ENCODE data around the gene UBE2L3. TPM values are rescaled to one million over a fixed set of nuclear protein-coding genes. Genes with fewer than 3 reads are reported as not detected.

UBE2L3 gene
- total RNA-seq, 2 experiments from 2014 or later = 18.7 TPM

DNA sequence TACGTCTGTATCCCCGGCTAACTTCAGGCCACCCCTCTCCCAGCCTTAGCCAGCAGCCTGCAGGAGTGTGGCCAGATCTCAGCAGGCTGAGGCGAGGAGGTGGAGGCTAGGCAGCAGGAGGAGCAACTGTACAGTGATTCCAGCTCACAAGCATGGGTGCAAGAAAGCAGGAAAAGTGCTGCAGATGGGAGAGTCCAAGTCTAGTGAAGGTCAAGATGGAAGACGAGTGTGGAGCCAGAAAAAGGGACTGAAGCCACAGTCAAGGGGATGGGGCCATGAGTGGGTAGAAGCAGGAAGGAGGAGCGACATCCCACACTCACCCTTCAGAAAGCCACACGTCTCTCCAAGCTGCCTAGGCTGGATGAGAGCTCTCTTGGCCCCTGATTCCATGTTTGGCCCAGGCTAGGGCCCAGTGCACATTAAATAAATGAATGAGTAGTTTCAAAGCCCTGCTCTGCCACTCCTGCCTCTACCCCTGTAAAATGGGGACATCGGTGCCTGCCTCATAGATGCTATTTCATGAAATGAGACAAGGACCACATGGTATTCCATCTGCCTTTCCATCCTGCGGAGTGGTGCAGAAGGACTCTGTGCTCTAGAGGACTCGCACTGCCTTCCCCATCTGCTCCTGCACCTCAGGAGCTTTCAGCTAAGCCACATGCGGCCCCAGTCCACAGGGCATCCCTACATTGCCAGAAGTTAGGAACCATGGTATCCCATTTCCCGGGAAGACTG is 59.4 kb downstream of the UBE2L3 start:
- Mint-ChIP-seq H3K9me3 (no peaks in the 10 kb centered on the region), H3K27me3 (no peaks in the 10 kb centered on the region), H3K4me1 (ENCODE audit: low read depth) (peaks cover 57% of the 10 kb centered on the region), H3K36me3 (ENCODE audit: low read depth) (peaks cover 45% of the 10 kb centered on the region), H3K4me3 (peak overlapping the region; percentile 68), H3K27ac (peak overlapping the region; percentile 47)
- H3K4me1 ChIP-seq (ENCODE audit: insufficient read depth, low read length) = peaks cover 59% of the 10 kb centered on the region
- ChIA-PET POLR2A (no interaction called here), CTCF (interaction anchor here (1.2 kb wide), 1 partner anchor 20 kb away, joined by 4 read pairs; no protein-coding TSS in a partner anchor)
- H3K9me3 ChIP-seq (ENCODE audit: control insufficient read depth in 1 of 2, insufficient read depth in 1 of 2, low read length in 2 of 2) = no peaks in the 10 kb centered on the region
- DNase-seq (no peak), ATAC-seq (ENCODE audit: poor library complexity) (no peak)
- intact Hi-C loops (cut with DNase I, micrococcal nuclease) = loop anchor here in 1 of 2 experiments (5.0 kb wide), 1 partner anchor 625 kb away; the partner anchor contains the start of gene THAP7
- TF ChIP-seq, protein P1, sequence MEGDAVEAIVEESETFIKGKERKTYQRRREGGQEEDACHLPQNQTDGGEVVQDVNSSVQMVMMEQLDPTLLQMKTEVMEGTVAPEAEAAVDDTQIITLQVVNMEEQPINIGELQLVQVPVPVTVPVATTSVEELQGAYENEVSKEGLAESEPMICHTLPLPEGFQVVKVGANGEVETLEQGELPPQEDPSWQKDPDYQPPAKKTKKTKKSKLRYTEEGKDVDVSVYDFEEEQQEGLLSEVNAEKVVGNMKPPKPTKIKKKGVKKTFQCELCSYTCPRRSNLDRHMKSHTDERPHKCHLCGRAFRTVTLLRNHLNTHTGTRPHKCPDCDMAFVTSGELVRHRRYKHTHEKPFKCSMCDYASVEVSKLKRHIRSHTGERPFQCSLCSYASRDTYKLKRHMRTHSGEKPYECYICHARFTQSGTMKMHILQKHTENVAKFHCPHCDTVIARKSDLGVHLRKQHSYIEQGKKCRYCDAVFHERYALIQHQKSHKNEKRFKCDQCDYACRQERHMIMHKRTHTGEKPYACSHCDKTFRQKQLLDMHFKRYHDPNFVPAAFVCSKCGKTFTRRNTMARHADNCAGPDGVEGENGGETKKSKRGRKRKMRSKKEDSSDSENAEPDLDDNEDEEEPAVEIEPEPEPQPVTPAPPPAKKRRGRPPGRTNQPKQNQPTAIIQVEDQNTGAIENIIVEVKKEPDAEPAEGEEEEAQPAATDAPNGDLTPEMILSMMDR (IDR thresholded peaks at IDR 0.05) = no peak
- no peak overlapping the region for H3K4me3 ChIP-seq (ENCODE audit: low read length)
- no peak overlapping the region for H3K27ac ChIP-seq (ENCODE audit: low read depth in 1 of 2, low read length in 2 of 2)
- H3K27me3 ChIP-seq (ENCODE audit: control insufficient read depth in 1 of 2, insufficient read depth in 2 of 2, low read length in 2 of 2) = no peaks in the 10 kb centered on the region
- H3K36me3 ChIP-seq (ENCODE audit: insufficient read depth, low read length) = peaks cover 52% of the 10 kb centered on the region

DNA sequence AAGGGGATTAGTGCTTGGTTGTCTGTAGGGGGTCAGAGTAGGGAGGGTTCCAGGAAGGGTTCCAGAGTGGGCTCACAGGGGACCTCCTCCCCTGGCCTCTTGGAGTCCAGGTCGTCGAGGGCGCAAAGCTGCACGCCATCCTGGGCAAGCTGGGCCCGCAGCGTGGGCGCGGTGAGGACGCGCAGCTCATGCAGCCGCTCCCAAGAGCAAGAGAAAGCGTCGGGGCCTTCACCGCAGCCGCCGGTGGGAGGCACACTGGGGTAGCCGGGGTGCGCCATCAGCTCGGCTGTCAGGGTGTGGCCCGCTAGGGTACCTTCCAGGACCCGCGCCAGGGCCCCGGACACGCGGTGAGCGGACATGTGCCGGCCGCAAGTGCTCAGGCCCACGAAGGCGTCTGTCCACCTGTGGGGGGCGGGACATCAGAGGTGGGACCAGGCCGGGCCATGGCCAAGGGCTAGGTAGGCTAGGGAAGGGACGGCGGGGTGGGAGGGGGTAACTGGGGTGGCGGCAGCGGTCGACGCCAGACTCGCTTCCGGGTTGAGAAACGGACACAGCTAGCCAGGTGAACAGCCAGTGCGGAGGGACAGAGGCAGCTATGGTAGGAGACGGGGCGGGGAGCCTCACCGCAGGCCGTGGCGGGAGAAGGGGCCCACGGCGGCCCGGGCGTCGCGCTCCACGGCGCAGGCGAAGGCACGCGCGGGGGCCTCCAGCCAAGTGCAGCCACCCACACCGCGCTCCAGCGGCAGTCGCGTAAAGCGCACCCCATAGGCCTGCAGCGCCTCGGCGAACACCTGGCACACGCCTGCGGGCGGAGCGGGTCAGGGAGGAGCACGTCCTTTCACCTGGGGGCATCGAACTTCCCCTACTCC is 61.1 kb downstream of the UBE2L3 start:
- ATAC-seq (ENCODE audit: poor library complexity) (peak; percentile 4), DNase-seq (peak in 1 of 14 experiments; percentile 52)
- peaks cover 31% of the 10 kb centered on the region for H3K36me3 Mint-ChIP-seq (ENCODE audit: low read depth)
- intact Hi-C loops (cut with DNase I, micrococcal nuclease) = loop anchor here in 1 of 2 experiments (1.0 to 5.0 kb wide), 3 partner anchors 14 to 626 kb away; partner anchors contain the start of genes SDF2L1 and THAP7
- H3K9me3 Mint-ChIP-seq = no peaks in the 10 kb centered on the region
- peak overlapping the region; percentile 97 for H3K4me3 Mint-ChIP-seq
- H3K27ac ChIP-seq (ENCODE audit: low read depth in 1 of 2, low read length in 2 of 2) = peak overlapping the region in 1 of 2 donors; percentile 34
- H3K4me1 ChIP-seq (ENCODE audit: insufficient read depth, low read length) = peaks cover 70% of the 10 kb centered on the region
- H3K4me1 Mint-ChIP-seq (ENCODE audit: low read depth) = peaks cover 56% of the 10 kb centered on the region
- H3K27ac Mint-ChIP-seq = peak overlapping the region; percentile 88
- peaks cover 0 to 7% of the 10 kb centered on the region in 2 experiments for H3K9me3 ChIP-seq (ENCODE audit: control insufficient read depth in 1 of 2, insufficient read depth in 1 of 2, low read length in 2 of 2)
- POLR2A ChIA-PET = interaction anchor here (0.6 to 4.5 kb wide), 16 partner anchors 9 to 646 kb away, joined by 3 to 140 read pairs (median 6); partner anchors contain the start of genes LZTR1, PPIL2, SDF2L1 and THAP7
- H3K4me3 ChIP-seq (ENCODE audit: low read length) = peak overlapping the region; percentile 97
- CTCF ChIA-PET = interaction anchor here (0.5 to 5.1 kb wide), 18 partner anchors 12 to 647 kb away, joined by 3 to 89 read pairs (median 4); partner anchors contain the start of genes LZTR1, SDF2L1 and YPEL1
- no peaks in the 10 kb centered on the region for H3K27me3 ChIP-seq (ENCODE audit: control insufficient read depth in 1 of 2, insufficient read depth in 2 of 2, low read length in 2 of 2)
- no peaks in the 10 kb centered on the region for H3K27me3 Mint-ChIP-seq
- TF ChIP-seq, protein P1 (IDR thresholded peaks at IDR 0.05) = no peak
- H3K36me3 ChIP-seq (ENCODE audit: insufficient read depth, low read length) = peaks cover 36% of the 10 kb centered on the region

All from CD4-positive, alpha-beta T cell (primary cell).